SU-DHL-6 (cell line): ENCODE data around the gene CC2D1A.

Experiments
- EZH2phosphoT487 ChIP-seq: fragments of 200-600 bp; sonication (generic), shearing (Covaris generic); conservative IDR thresholded peaks from 2 replicates; pipeline ENCODE4 v1.6.1; 2018; ENCODE audit warnings: mild to moderate bottlenecking, antibody characterized with exemption, low read length, moderate library complexity, mixed read lengths
- TF ChIP-seq, protein P1 (sequence below): fragments of 200-600 bp; sonication (generic); IDR thresholded peaks from one replicate; pipeline ENCODE4 v1.5.1; 2017; ENCODE audit warnings: antibody characterized with exemption, mild to moderate bottlenecking, low read length, moderate library complexity; ENCODE audit not compliant: insufficient read depth, poor library complexity, severe bottlenecking

DNA sequence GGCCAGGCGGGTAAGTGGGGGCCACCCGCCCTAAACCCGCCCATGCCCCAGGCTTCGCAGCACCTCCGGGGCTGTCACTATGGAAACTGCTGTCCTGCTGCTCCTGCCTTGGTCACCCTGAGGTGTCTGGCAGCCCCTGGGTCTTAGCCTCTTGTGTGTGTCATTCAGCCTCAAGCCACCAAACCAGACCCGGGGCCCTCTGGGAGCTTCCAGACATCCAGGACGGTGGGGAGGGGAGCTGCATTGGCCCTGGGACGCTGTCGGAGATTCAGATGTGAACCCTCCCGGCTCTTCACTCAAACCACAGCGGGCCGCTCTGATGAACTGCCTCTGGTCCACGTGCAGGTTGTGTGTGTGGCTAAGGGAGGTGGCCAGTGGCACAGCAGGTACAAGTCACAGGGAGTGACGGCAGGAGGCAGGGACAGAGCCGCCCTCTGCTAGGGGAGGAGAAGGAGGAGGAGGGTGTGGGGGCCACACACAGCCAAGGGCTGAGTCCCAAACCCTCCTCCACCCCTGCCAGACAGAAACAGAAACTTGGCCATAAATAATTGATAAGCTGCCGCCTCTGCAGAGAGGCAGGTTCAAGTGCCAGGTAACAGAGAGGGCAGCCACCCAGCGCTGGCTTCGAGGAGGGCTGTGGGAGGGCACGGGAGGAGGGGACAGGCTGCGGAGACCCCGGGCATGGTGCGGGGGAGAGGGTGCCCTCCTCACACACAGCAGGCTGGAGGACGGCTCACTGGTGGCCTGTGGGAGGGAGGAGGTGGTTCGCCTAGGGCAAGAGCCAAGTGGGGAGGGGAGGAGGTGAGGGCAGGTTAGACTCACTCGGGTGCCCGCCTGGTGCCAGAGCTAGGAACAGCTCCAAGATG is 21.0 kb upstream of the CC2D1A start:
- TF ChIP-seq, protein P1, sequence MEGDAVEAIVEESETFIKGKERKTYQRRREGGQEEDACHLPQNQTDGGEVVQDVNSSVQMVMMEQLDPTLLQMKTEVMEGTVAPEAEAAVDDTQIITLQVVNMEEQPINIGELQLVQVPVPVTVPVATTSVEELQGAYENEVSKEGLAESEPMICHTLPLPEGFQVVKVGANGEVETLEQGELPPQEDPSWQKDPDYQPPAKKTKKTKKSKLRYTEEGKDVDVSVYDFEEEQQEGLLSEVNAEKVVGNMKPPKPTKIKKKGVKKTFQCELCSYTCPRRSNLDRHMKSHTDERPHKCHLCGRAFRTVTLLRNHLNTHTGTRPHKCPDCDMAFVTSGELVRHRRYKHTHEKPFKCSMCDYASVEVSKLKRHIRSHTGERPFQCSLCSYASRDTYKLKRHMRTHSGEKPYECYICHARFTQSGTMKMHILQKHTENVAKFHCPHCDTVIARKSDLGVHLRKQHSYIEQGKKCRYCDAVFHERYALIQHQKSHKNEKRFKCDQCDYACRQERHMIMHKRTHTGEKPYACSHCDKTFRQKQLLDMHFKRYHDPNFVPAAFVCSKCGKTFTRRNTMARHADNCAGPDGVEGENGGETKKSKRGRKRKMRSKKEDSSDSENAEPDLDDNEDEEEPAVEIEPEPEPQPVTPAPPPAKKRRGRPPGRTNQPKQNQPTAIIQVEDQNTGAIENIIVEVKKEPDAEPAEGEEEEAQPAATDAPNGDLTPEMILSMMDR = no peak
- TF ChIP-seq EZH2phosphoT487 = no peak
